ENCODE data around the gene MGMT.

MGMT gene

DNA sequence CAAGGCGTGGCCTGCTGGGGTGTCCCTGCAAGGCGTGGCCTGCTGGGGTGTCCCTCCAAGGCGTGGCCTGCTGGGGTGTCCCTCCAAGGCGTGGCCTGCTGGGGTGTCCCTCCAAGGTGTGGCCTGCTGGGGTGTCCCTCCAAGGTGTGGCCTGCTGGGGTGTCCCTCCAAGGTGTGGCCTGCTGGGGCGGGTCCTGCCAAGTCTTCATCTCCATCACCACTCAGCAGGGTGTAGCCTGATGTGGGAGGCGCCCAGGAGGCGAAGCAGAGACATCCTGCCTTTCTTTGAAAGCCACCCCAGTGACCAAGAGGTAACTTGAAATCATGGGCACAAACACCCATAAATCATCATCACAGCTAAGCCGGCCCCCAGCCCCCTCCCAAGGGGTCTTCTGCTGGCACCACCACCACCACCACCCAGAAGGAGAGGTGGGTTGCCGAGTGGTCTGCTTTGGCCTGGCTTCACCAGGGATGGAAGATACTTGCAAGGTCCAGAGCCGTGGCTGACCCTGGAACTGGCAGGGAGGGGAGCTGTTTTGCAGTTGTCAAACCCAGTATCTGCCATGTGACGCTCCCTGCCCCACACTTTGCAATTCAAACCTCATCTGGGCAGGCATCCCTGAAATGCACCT is 306.4 kb downstream of the MGMT start:
- H3K4me3 ChIP-seq (ENCODE audit: low read length) = no peak overlapping the region
- DNase-seq (ENCODE audit: low read depth) = no peak
- TF ChIP-seq, protein P1, sequence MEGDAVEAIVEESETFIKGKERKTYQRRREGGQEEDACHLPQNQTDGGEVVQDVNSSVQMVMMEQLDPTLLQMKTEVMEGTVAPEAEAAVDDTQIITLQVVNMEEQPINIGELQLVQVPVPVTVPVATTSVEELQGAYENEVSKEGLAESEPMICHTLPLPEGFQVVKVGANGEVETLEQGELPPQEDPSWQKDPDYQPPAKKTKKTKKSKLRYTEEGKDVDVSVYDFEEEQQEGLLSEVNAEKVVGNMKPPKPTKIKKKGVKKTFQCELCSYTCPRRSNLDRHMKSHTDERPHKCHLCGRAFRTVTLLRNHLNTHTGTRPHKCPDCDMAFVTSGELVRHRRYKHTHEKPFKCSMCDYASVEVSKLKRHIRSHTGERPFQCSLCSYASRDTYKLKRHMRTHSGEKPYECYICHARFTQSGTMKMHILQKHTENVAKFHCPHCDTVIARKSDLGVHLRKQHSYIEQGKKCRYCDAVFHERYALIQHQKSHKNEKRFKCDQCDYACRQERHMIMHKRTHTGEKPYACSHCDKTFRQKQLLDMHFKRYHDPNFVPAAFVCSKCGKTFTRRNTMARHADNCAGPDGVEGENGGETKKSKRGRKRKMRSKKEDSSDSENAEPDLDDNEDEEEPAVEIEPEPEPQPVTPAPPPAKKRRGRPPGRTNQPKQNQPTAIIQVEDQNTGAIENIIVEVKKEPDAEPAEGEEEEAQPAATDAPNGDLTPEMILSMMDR (IDR thresholded peaks at IDR 0.05; ENCODE audit: insufficient read depth, low read depth, low read length, missing control alignments) = no peak

DNA sequence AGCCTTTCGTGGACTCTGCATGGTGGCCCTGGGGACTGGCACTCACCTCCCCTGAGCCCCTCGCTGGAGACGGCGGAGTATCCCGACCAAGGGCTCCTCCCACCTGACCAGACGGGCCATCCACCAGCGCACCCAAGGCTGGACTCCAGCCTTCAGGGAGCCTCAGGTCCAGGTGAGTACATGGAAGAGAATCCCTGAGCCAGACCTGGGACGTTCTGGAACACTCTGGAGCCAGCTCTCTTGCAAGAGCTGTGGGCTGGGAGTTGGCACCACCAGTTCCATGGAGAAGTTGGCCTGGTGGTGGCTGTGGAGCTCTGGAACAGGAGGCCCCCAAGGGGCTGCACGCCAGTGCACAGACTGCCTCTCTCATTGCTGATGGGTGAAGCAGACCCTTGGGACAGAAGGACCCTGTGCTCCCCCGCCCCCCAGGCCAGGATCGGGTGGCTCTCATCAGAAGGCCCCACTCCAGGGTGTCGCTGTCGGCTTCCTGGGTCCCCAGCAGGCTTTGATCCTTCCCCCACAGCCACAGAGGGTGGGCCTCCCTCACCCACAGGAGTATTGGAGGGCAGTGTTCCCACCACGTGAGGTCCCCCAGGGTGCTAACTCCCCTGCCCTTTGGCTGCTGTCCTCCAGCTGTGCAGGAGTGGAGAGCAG is 307.2 kb downstream of the MGMT start:
- TF ChIP-seq, protein P1 (IDR thresholded peaks at IDR 0.05; ENCODE audit: insufficient read depth, low read depth, low read length, missing control alignments) = no peak
- no peak overlapping the region for H3K4me3 ChIP-seq (ENCODE audit: low read length)
- no peak for DNase-seq (ENCODE audit: low read depth)

GRCh38 chr10:129774736-129775401 is 307.8 kb downstream of the MGMT start:
- DNase-seq (ENCODE audit: low read depth) = no peak
- no peak overlapping the region for H3K4me3 ChIP-seq (ENCODE audit: low read length)
- TF ChIP-seq, protein P1 (IDR thresholded peaks at IDR 0.05; ENCODE audit: insufficient read depth, low read depth, low read length, missing control alignments) = no peak

DNA sequence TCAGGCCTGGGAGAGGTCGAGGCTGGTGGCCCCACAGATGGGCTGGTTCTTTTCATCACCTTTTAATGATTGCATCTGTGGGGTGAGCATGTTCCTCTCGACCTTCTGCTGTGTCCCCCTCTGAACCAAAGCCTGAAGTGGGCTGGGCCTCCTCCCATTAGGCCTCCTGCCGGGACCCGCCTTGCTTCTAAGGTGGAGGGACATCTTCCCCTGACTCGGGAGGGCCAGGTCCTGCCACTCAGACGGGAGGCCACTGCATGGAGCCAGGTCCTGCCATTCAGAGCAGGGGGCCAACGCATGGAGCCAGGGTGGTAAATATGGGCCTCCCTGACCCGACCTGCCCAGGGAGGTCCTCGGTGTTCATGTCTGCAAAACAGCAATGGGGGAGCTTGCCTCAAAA is 308.6 kb downstream of the MGMT start:
- H3K4me3 ChIP-seq (ENCODE audit: low read length) = no peak overlapping the region
- TF ChIP-seq, protein P1 (IDR thresholded peaks at IDR 0.05; ENCODE audit: insufficient read depth, low read depth, low read length, missing control alignments) = no peak
- no peak for DNase-seq (ENCODE audit: low read depth)

- TF ChIP-seq, protein P1 (IDR thresholded peaks at IDR 0.05; ENCODE audit: insufficient read depth, low read depth, low read length, missing control alignments) = no peak
- no peak for DNase-seq (ENCODE audit: low read depth)
- no peak overlapping the region for H3K4me3 ChIP-seq (ENCODE audit: low read length)
These were observed 310.6 kb downstream of the MGMT start for GRCh38 chr10:129777687-129778086.

DNA sequence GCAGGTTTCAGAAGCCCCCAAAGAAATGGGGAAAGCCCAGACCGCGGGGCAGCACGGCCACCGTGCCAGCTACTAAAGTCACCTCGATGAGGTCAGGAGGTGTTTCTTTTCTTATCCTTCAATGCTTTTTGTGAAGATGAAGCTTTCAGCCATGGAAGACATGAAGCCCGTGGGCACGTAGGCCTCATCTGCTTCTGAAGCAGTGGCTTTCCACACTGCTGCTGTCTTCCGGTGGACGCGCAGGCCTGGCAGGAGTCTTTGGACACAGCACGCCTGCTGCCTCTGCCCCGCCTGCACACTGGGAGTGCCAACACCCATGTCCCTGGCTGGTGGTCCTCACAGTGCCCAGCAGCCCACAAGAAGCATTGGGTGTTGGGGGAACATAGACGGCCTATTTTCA is 311.5 kb downstream of the MGMT start:
- no peak for DNase-seq (ENCODE audit: low read depth)
- TF ChIP-seq, protein P1 (IDR thresholded peaks at IDR 0.05; ENCODE audit: insufficient read depth, low read depth, low read length, missing control alignments) = no peak
- H3K4me3 ChIP-seq (ENCODE audit: low read length) = no peak overlapping the region
